Erythroblast (primary cell): ENCODE measurements around the gene CRYBG2.

Experiments
- DNase-seq, 2 experiments: peaks; one replicate each; lab custom pipeline; 2025; lab: John Stamatoyannopoulos, UW
- GATA1 ChIP-seq: IDR thresholded peaks from 2 replicates; pipeline ENCODE4 v1.6.1; 2011; ENCODE audit warnings: low read depth, mild to moderate bottlenecking, control low read depth, low read length, moderate library complexity
- POLR2A ChIP-seq: IDR thresholded peaks from 2 replicates; pipeline ENCODE4 v1.6.1; 2011; ENCODE audit warnings: mild to moderate bottlenecking, low read length

The CRYBG2 gene

GRCh38 chr1:26274801-26275425, 79.0 kb downstream of the CRYBG2 start:
- no peak for DNase-seq
- TF ChIP-seq GATA1 (no peak), POLR2A (no peak)
